Ishikawa (cell line): ENCODE results near the gene IL1RAPL1.

Experiments
- CEBPB ChIP-seq: IDR thresholded peaks from 2 replicates; pipeline ENCODE4 v1.6.1; 2012
- CREB1 ChIP-seq: IDR thresholded peaks from 2 replicates; pipeline ENCODE4 v1.6.1; 2012; ENCODE audit warnings: low read depth
- EGR1 ChIP-seq: IDR thresholded peaks from 2 replicates; pipeline ENCODE4 v1.6.1; 2012
- EP300 ChIP-seq: IDR thresholded peaks from 2 replicates; pipeline ENCODE4 v1.6.1; 2012; ENCODE audit warnings: borderline replicate concordance
- FOXM1 ChIP-seq: IDR thresholded peaks from 2 replicates; pipeline ENCODE4 v1.6.1; 2012; ENCODE audit warnings: low read depth, borderline replicate concordance
- NFIC ChIP-seq: IDR thresholded peaks from 2 replicates; pipeline ENCODE4 v1.6.1; 2012
- RAD21 ChIP-seq: IDR thresholded peaks from 2 replicates; pipeline ENCODE4 v1.6.1; 2012; ENCODE audit warnings: low read depth
- TAF1 ChIP-seq: IDR thresholded peaks from 2 replicates; pipeline ENCODE4 v1.6.1; 2012; ENCODE audit warnings: low read depth, mild to moderate bottlenecking
- TCF12 ChIP-seq: IDR thresholded peaks from 2 replicates; pipeline ENCODE4 v1.6.1; 2012; ENCODE audit warnings: low read depth
- YY1 ChIP-seq: IDR thresholded peaks from 2 replicates; pipeline ENCODE4 v1.6.1; 2012; ENCODE audit warnings: low read depth
- ZBTB7A ChIP-seq: IDR thresholded peaks from 2 replicates; pipeline ENCODE4 v1.6.1; 2012; ENCODE audit warnings: low read depth
- TF ChIP-seq, protein P1 (sequence below): IDR thresholded peaks from 2 replicates; pipeline ENCODE4 v1.6.1; 2012; ENCODE audit warnings: low read depth, mild to moderate bottlenecking
- TF ChIP-seq, protein P2 (sequence below): IDR thresholded peaks from 2 replicates; pipeline ENCODE4 v1.6.1; 2012
- TF ChIP-seq, protein P3 (sequence below): IDR thresholded peaks from 2 replicates; pipeline ENCODE4 v1.6.1; 2012

DNA sequence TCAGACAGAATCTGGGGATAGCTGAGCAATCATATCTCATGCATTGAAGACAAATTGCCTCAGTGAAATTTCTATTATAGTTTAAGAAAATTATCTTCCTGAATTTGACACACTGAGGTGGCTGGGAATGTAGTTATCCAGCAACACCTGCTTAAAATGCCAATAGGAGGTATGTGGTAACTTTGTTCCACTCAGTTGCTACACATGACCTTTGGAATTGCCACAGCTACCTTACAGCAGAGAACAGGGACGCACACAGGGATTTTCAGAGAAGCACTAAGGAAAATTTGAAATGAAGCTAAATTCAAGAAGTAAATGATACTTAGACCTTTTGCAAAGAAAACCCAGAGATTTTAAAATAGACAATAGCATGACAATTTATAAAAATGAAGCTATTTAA, 264.6 kb downstream of the IL1RAPL1 start:
- no peak for TF ChIP-seq CEBPB
- no peak for TF ChIP-seq RAD21
- TF ChIP-seq, protein P1, sequence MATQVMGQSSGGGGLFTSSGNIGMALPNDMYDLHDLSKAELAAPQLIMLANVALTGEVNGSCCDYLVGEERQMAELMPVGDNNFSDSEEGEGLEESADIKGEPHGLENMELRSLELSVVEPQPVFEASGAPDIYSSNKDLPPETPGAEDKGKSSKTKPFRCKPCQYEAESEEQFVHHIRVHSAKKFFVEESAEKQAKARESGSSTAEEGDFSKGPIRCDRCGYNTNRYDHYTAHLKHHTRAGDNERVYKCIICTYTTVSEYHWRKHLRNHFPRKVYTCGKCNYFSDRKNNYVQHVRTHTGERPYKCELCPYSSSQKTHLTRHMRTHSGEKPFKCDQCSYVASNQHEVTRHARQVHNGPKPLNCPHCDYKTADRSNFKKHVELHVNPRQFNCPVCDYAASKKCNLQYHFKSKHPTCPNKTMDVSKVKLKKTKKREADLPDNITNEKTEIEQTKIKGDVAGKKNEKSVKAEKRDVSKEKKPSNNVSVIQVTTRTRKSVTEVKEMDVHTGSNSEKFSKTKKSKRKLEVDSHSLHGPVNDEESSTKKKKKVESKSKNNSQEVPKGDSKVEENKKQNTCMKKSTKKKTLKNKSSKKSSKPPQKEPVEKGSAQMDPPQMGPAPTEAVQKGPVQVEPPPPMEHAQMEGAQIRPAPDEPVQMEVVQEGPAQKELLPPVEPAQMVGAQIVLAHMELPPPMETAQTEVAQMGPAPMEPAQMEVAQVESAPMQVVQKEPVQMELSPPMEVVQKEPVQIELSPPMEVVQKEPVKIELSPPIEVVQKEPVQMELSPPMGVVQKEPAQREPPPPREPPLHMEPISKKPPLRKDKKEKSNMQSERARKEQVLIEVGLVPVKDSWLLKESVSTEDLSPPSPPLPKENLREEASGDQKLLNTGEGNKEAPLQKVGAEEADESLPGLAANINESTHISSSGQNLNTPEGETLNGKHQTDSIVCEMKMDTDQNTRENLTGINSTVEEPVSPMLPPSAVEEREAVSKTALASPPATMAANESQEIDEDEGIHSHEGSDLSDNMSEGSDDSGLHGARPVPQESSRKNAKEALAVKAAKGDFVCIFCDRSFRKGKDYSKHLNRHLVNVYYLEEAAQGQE = no peak
- TF ChIP-seq, protein P2, sequence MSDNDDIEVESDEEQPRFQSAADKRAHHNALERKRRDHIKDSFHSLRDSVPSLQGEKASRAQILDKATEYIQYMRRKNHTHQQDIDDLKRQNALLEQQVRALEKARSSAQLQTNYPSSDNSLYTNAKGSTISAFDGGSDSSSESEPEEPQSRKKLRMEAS = no peak
- TF ChIP-seq EP300 = no peak
- no peak for TF ChIP-seq TCF12
- no peak for TF ChIP-seq TAF1
- TF ChIP-seq NFIC = no peak
- TF ChIP-seq FOXM1 = no peak
- TF ChIP-seq EGR1 = no peak
- TF ChIP-seq YY1 = no peak
- no peak for TF ChIP-seq CREB1
- no peak for TF ChIP-seq ZBTB7A
- TF ChIP-seq, protein P3, sequence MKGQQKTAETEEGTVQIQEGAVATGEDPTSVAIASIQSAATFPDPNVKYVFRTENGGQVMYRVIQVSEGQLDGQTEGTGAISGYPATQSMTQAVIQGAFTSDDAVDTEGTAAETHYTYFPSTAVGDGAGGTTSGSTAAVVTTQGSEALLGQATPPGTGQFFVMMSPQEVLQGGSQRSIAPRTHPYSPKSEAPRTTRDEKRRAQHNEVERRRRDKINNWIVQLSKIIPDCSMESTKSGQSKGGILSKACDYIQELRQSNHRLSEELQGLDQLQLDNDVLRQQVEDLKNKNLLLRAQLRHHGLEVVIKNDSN = no peak
